Right lobe of liver (tissue), 6 donors: ENCODE results near the gene MRPL41. TPM values are rescaled to one million over a fixed set of nuclear protein-coding genes. Genes with fewer than 3 reads are reported as not detected.

Experiments
- ATAC-seq, 4 donors: fragments of 200-7000 bp; cut with Tn5 transposase; one replicate each; pipeline ENCODE4 v1.9.1; 2020; ENCODE audit warnings: mild to moderate bottlenecking in 4 of 4, moderate library complexity in 4 of 4
- DNase-seq, 3 donors: peaks; one replicate each; pipeline ENCODE4 v3.0.0-alpha.2; 2020
- H3K27ac ChIP-seq, 3 donors: fragments of 200-600 bp; one replicate each; pipeline ENCODE4 v1.8.0; 2022
- H3K27me3 ChIP-seq, 2 donors: fragments of 200-600 bp; one replicate each; pipeline ENCODE4 v1.8.0; 2022
- H3K36me3 ChIP-seq, 4 donors: fragments of 200-600 bp; sonication (generic) in 1 of 4; one replicate each; pipeline versions ENCODE4 v1.5.1 to v1.8.0; 2017 to 2022; ENCODE audit warnings: control low read depth in 1 of 4
- H3K4me1 ChIP-seq, 4 donors: fragments of 200-600 bp; sonication (generic) in 1 of 4; one replicate each; pipeline versions ENCODE4 v1.5.1 to v1.8.0; 2017 to 2022; ENCODE audit warnings: control low read depth in 1 of 4
- H3K4me3 ChIP-seq, 3 donors: fragments of 200-600 bp; one replicate each; pipeline ENCODE4 v1.8.0; 2022
- H3K9me3 ChIP-seq, 4 donors: fragments of 200-600 bp; sonication (generic) in 1 of 4; one replicate each; pipeline versions ENCODE4 v1.5.1 to v1.8.0; 2017 to 2022; ENCODE audit warnings: control low read depth in 1 of 4
- POLR2A ChIP-seq: fragments of 450-650 bp; IDR thresholded peaks from one replicate; pipeline ENCODE4 v1.6.1; 2017; ENCODE audit warnings: antibody characterized with exemption, mild to moderate bottlenecking
- WGBS: methylation state at CpG from one replicate; pipeline ENCODE4 v1.1.6; 2018; ENCODE audit warnings: low coverage, low lambda C conversion rate; ENCODE audit not compliant: insufficient coverage; ENCODE audit errors: missing lambda C conversion rate; 5-methylcytosine and 5-hydroxymethylcytosine counted together
- intact Hi-C, 2 donors: fragments of 100-400 bp; cut with DNase I; formaldehyde crosslinking; loops; one replicate each; pipeline versions ENCODE4 v1.11.2 to v1.14.1; 2022
- total RNA-seq, 6 experiments: library from RNA; depleted of rRNA in 2 of 6; stranded (reverse); fragments of >200 nt in 2 of 6; fragmentation: NEBNext Ultra II Directional in 3 of 6; extraction: Animal tissue kit (Norgen Biotek cat#: 25700) in 3 of 6; gene quantifications; one replicate each; pipeline versions ENCODE4 v1.1.0 to v1.2.4, GENCODE V29; 2016 to 2023
- TF ChIP-seq, protein P1 (sequence below), 4 donors: fragments of 200-600 bp in 3 of 4; fragments of 450-650 bp in 1 of 4; IDR thresholded peaks; one replicate each; pipeline versions ENCODE4 v1.5.1 to v1.8.0; 2016 to 2022; ENCODE audit warnings: antibody characterized with exemption in 4 of 4, mild to moderate bottlenecking in 2 of 4
- donor health status: DM: no; HTN: yes; CAD: no.
- donor health status: DM: no; HTN: no; CAD: no.
- donor health status: DM: no; HTN: no; CAD: no.
- donor health status: DM: no; HTN: yes; CAD: no.
- donor health status: DM: no; HTN: yes; CAD: no.

Gene MRPL41
- total RNA-seq, 6 experiments from 2014 or later: 43.4 to 97.8 (median 74.0) TPM

DNA sequence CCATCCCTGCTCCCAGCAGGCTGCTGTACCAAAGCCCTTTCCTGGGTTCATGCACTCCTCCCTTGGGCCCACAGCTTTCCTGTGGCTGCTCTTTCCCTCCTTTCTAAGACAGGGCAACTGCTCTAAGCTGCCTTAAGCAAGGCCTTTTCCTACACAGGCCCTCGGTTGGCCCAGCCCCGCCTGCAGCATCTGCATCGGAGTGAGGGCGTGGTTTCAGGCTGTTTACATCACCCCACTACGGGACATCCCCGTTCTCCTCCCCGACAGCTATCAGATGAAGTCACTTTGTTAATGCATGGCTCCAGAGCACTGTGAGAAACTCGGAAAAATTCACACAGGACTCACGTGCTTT, 23.7 kb downstream of the MRPL41 start:
- ATAC-seq (no peak), DNase-seq (no peak)
- H3K4me3 ChIP-seq: no peak overlapping the region
- 58% methylated on average over 9 of the region's 9 CpGs for WGBS
- H3K27me3 ChIP-seq: no peaks in the 10 kb centered on the region
- H3K36me3 ChIP-seq: peaks cover 0 to 30% (median 10%) of the 10 kb centered on the region in 4 donors
- peaks cover 0 to 29% (median 5%) of the 10 kb centered on the region in 4 donors for H3K4me1 ChIP-seq
- TF ChIP-seq, protein P1, sequence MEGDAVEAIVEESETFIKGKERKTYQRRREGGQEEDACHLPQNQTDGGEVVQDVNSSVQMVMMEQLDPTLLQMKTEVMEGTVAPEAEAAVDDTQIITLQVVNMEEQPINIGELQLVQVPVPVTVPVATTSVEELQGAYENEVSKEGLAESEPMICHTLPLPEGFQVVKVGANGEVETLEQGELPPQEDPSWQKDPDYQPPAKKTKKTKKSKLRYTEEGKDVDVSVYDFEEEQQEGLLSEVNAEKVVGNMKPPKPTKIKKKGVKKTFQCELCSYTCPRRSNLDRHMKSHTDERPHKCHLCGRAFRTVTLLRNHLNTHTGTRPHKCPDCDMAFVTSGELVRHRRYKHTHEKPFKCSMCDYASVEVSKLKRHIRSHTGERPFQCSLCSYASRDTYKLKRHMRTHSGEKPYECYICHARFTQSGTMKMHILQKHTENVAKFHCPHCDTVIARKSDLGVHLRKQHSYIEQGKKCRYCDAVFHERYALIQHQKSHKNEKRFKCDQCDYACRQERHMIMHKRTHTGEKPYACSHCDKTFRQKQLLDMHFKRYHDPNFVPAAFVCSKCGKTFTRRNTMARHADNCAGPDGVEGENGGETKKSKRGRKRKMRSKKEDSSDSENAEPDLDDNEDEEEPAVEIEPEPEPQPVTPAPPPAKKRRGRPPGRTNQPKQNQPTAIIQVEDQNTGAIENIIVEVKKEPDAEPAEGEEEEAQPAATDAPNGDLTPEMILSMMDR (IDR thresholded peaks at IDR 0.05): no peak
- no peak for TF ChIP-seq POLR2A
- H3K9me3 ChIP-seq: no peaks in the 10 kb centered on the region
- intact Hi-C loops: no loop called here
- no peak overlapping the region for H3K27ac ChIP-seq

DNA sequence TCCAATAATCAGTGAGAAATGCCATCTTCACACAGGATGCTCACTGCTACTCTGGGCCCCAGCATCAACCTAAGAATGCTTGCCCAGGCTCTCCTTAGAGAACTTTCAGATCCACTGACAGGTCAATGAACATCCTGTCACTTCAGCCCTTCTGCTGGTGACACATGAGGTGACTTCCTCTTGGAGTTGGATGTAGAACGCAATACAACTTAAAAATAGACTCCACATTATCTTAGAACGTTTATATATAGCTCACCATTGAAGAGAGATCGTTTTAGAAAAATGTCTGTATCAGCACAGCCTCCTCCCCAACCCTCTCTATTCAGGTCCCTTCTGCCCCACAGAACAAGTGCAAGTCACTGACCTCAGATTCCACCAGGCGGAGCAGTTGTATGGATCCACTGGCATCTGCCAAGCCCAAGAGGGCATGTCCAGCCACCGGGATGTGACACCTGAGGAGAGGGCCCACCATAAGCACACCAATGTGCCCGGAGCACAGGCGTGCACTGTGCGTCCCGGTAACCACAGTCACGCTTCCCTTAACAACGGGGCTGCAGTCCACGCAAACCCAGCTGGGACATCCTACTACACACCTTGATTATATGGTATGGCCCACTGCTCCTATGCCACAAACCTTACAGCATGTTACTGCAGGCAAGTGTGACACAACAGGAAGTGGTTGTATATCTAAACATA, 24.2 kb downstream of the MRPL41 start:
- 41% methylated on average over 4 of the region's 12 CpGs for WGBS
- H3K36me3 ChIP-seq: peaks cover 0 to 30% (median 10%) of the 10 kb centered on the region in 4 donors
- TF ChIP-seq POLR2A: no peak
- TF ChIP-seq, protein P1 (IDR thresholded peaks at IDR 0.05): peak in 2 of 4 donors; percentile 12 to 21
- ATAC-seq: no peak
- no peak overlapping the region for H3K4me3 ChIP-seq
- H3K27ac ChIP-seq: no peak overlapping the region
- H3K9me3 ChIP-seq: no peaks in the 10 kb centered on the region
- peaks cover 0 to 29% (median 5%) of the 10 kb centered on the region in 4 donors for H3K4me1 ChIP-seq
- intact Hi-C loops: no loop called here
- H3K27me3 ChIP-seq: no peaks in the 10 kb centered on the region
- no peak for DNase-seq

DNA sequence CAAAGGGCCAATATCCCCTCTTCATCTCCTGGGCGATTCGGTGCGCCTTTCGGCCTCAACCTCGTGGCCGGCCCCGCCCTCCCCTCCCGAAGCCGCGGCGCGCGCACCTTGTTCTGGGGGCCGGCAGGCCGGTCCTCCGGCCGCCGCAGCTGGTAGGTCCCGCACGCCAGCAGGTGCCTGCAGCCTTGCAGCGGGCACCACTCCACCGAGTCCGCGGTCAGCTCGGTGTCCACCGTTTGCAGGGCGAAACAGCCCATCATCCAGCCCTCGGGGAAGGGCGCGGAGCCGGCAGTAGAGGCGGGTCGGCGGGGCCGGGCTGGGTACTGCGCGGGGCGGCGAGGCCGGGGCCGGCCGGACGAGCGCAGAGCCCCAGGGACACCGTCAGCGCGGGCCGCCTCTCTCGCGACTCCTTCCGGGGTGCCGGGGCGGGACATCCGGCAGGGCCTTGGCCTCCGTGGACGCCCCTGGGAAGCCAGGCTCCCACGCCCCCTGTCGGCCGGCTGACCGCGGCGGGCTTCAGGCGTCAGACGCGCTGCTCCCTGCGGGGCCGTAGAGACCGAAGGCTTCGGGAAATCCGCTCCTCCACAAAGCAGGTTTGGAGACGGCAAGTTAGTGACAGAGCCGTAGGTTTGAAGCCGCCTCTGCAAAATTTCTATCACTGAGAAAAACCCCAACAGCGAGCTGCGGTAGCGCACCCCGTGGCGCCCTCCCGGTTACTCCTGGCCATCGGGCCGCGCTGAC, 27.0 kb downstream of the MRPL41 start, which contains the start of gene DPH7:
DPH7 (minus strand) TSS at position 408 of the 741 bp plus-strand sequence; CDS start at position 260, 148 bp downstream.
- ATAC-seq (peak; percentile 95 to 99 (median 98)), DNase-seq (peak; percentile 97 to 98 (median 97))
- H3K36me3 ChIP-seq: peaks cover 0 to 26% (median 6%) of the 10 kb centered on the region in 4 donors
- intact Hi-C loops: no loop called here
- WGBS: 0% methylated on average over 27 of the region's 82 CpGs
- H3K4me3 ChIP-seq: peak within 1 kb of the TSS; percentile 96 to 97 (median 96)
- no peaks in the 10 kb centered on the region for H3K9me3 ChIP-seq
- peaks cover 0 to 29% (median 5%) of the 10 kb centered on the region in 4 donors for H3K4me1 ChIP-seq
- H3K27ac ChIP-seq: peak within 1 kb of the TSS; percentile 51 to 56 (median 55)
- TF ChIP-seq POLR2A: peak; percentile 76
- TF ChIP-seq, protein P1 (IDR thresholded peaks at IDR 0.05): peak; percentile 96 to 99 (median 98)
- H3K27me3 ChIP-seq: no peaks in the 10 kb centered on the region

DNA sequence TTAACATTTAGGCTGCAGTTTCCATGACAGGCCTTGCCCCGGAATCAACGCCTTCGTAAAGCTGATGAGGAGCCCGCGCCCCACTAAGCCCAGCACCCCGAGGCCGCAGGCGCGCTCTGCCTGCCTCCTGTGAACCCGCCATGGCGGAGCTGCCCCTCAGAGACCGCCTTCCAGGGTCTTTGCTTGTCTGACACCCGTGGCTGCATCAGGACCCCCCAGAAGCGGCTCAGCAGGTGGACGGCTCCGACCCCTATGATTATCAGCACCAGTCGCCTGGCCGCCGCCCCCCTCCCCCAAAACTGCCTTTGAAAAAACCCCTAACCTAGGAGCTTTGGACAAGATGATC, 27.6 kb downstream of the MRPL41 start:
- H3K36me3 ChIP-seq: peaks cover 0 to 21% (median 5%) of the 10 kb centered on the region in 4 donors
- ATAC-seq: no peak
- intact Hi-C loops: no loop called here
- no peaks in the 10 kb centered on the region for H3K27me3 ChIP-seq
- peak overlapping the region; percentile 96 to 97 (median 96) for H3K4me3 ChIP-seq
- DNase-seq: peak in 1 of 3 donors; percentile 58
- TF ChIP-seq POLR2A: no peak
- TF ChIP-seq, protein P1 (IDR thresholded peaks at IDR 0.05): no peak
- H3K9me3 ChIP-seq: no peaks in the 10 kb centered on the region
- WGBS: 32% methylated on average over 10 of the region's 19 CpGs
- H3K4me1 ChIP-seq: peaks cover 0 to 29% (median 5%) of the 10 kb centered on the region in 4 donors
- H3K27ac ChIP-seq: peak overlapping the region; percentile 51 to 56 (median 55)
